HepG2 (cell line): Measurements from ENCODE around the gene G6PC3. TPM values are rescaled to one million over a fixed set of nuclear protein-coding genes. Genes with fewer than 3 reads are reported as not detected.

Source experiments
- CEBPG ChIP-seq: IDR thresholded peaks from 2 replicates; pipeline ENCODE4 v1.6.1; 2016
- GTF2F1 ChIP-seq: fragments of 150-350 bp; IDR thresholded peaks from 2 replicates; pipeline ENCODE4 v1.6.1; 2014; ENCODE audit warnings: low read length
- HOXA7 ChIP-seq: sonication (generic); formaldehyde crosslinking; IDR thresholded peaks from 2 replicates; pipeline ENCODE4 v1.8.1; 2022; ENCODE audit warnings: mild to moderate bottlenecking, missing genetic modification reagents, moderate library complexity
- KLF15 ChIP-seq: sonication (generic); formaldehyde crosslinking; IDR thresholded peaks from 2 replicates; pipeline ENCODE4 v1.8.1; 2023; ENCODE audit warnings: borderline replicate concordance, mild to moderate bottlenecking, inconsistent platforms, missing genetic modification reagents, mixed read lengths
- POLR2A ChIP-seq, 2 experiments: IDR thresholded peaks; 2 replicates each; pipeline ENCODE4 v1.6.1; 2011; ENCODE audit warnings: low read depth in 2 of 2, low read length in 2 of 2, mild to moderate bottlenecking in 1 of 2, moderate library complexity in 1 of 2; ENCODE audit not compliant: insufficient read depth in 1 of 2
- RFXAP ChIP-seq: sonication (generic); formaldehyde crosslinking; IDR thresholded peaks from 2 replicates; pipeline ENCODE4 v1.4.0; 2020; ENCODE audit warnings: missing genetic modification reagents, borderline replicate concordance
- SALL2 ChIP-seq: sonication (generic); formaldehyde crosslinking; IDR thresholded peaks from 2 replicates; pipeline ENCODE4 v1.8.1; 2023; ENCODE audit warnings: mild to moderate bottlenecking, missing genetic modification reagents, inconsistent platforms
- TCF7L2 ChIP-seq: IDR thresholded peaks from 2 replicates; pipeline ENCODE4 v1.6.1; 2011; ENCODE audit warnings: mild to moderate bottlenecking, low read depth, low read length, moderate library complexity
- YEATS2 ChIP-seq: sonication (generic); formaldehyde crosslinking; IDR thresholded peaks from 2 replicates; pipeline ENCODE4 v1.4.0; 2020; ENCODE audit warnings: missing genetic modification reagents, borderline replicate concordance
- ZBTB7A ChIP-seq: sonication (generic); formaldehyde crosslinking; IDR thresholded peaks from 2 replicates; pipeline ENCODE4 v1.8.0; 2022; ENCODE audit warnings: mild to moderate bottlenecking, missing genetic modification reagents
- ZKSCAN1 ChIP-seq: fragments of 150-350 bp; IDR thresholded peaks from 2 replicates; pipeline ENCODE4 v1.6.1; 2014; ENCODE audit warnings: low read length
- ZNF34 ChIP-seq: sonication (generic); formaldehyde crosslinking; IDR thresholded peaks from 2 replicates; pipeline ENCODE4 v1.4.0; 2020; ENCODE audit warnings: mild to moderate bottlenecking, missing genetic modification reagents, borderline replicate concordance
- ZNF558 ChIP-seq: sonication (generic); formaldehyde crosslinking; IDR thresholded peaks from 2 replicates; pipeline ENCODE4 v1.9.0; 2022; ENCODE audit warnings: mild to moderate bottlenecking, missing genetic modification reagents, borderline replicate concordance
- ZNF720 ChIP-seq: sonication (generic); formaldehyde crosslinking; IDR thresholded peaks from 2 replicates; pipeline ENCODE4 v1.4.0; 2020; ENCODE audit warnings: missing genetic modification reagents
- ZNF788 ChIP-seq: sonication (generic); formaldehyde crosslinking; IDR thresholded peaks from 2 replicates; pipeline ENCODE4 v1.5.0; 2020; ENCODE audit warnings: mild to moderate bottlenecking, missing genetic modification reagents, borderline replicate concordance
- ZNF816 ChIP-seq: sonication (generic); formaldehyde crosslinking; IDR thresholded peaks from 2 replicates; pipeline ENCODE4 v1.8.0; 2022; ENCODE audit warnings: missing genetic modification reagents, mild to moderate bottlenecking, borderline replicate concordance
- polyA plus RNA-seq, 8 experiments: library from polyadenylated mRNA; depleted of rRNA in 3 of 8; stranded (reverse) in 7 of 8; unstranded in 1 of 8; fragments of >200 nt; fragmentation: Illumina TruSeq in 4 of 8; extraction: Trizol in 4 of 8; gene quantifications; 2 replicates each; pipeline versions ENCODE4 v1.2.1 to v1.2.3, GENCODE V29; 2011 to 2016; ENCODE audit warnings: low read depth in 4 of 8, missing spikeins in 1 of 8, mixed read lengths in 1 of 8; ENCODE audit not compliant: insufficient read depth in 1 of 8
- total RNA-seq, 5 experiments: library from RNA; depleted of rRNA; stranded (reverse); fragments of >200 nt; fragmentation: Illumina TruSeq; extraction: Trizol; gene quantifications; 2 replicates each; pipeline ENCODE4 v1.2.3, GENCODE V29; 2016; ENCODE audit warnings: low read depth in 1 of 5
- TF ChIP-seq, protein P1 (sequence below): IDR thresholded peaks from 2 replicates; pipeline ENCODE4 v1.6.1; 2016; ENCODE audit warnings: missing biosample characterization, missing genetic modification reagents, low read depth
- TF ChIP-seq, protein P2 (sequence below): sonication (generic); formaldehyde crosslinking; IDR thresholded peaks from 2 replicates; pipeline ENCODE4 v1.8.1; 2022; ENCODE audit warnings: low read depth, mild to moderate bottlenecking, missing genetic modification reagents
- TF ChIP-seq, protein P3 (sequence below): IDR thresholded peaks from 2 replicates; pipeline ENCODE4 v1.6.1; 2016; ENCODE audit warnings: low read depth, missing genetic modification reagents, missing compliant biosample characterization

Gene G6PC3
- total and polyA plus RNA-seq, 2 of the 13 experiments (the other 11 are each of a cell fraction or from before 2014, with no cell fraction given): 38.5 to 75.8 TPM

DNA sequence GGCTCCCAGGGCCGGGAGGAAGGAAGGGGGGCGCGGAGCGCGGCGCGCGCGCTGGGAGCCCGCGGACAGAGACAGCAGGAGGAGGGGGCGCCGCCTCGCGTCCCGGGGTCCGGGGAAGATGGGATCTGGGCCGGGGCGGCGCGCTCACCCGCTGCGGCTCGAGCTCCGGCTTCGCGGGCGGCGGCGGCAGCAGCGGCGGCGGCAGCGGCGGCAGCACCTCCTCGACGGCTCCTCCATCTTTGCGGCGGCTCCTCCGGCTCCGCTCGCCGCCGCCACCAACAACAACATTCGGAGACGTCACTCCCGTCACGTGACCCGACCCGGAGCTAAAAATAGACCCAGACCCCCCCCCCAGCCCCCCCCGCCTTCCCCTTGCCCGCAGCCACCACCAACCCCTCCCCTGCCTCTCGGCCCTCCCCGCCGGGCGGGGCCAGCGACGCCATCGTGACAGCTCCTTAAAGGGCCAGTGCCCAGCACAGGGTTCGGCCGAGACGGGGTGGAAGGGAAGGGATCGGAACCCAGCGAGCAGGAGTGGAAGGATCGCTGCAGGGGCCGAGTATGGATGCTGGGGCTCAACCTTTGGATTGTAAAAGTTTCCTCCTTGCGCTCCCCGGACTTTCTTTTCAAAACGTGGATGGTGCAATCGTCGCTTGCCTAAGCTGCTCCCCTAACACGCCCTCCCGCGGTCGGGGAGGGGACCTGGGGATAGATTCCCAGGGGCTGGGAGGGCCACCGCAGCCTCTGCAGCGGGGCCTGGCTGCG is 53.0 kb downstream of the G6PC3 start, which contains the start of gene HDAC5 (continued):
- peak; percentile 96 for TF ChIP-seq CEBPG (CRISPR knock-in tag)
- peak; percentile 62 for TF ChIP-seq SALL2 (CRISPR knock-in tag)
- peak; percentile 59 to 87 for TF ChIP-seq POLR2A (IDR thresholded peaks at IDR 0.05; ENCODE audit: insufficient read depth in 1 of 2, low read depth in 2 of 2, low read length in 2 of 2)
- no peak for TF ChIP-seq TCF7L2
- TF ChIP-seq, protein P1, sequence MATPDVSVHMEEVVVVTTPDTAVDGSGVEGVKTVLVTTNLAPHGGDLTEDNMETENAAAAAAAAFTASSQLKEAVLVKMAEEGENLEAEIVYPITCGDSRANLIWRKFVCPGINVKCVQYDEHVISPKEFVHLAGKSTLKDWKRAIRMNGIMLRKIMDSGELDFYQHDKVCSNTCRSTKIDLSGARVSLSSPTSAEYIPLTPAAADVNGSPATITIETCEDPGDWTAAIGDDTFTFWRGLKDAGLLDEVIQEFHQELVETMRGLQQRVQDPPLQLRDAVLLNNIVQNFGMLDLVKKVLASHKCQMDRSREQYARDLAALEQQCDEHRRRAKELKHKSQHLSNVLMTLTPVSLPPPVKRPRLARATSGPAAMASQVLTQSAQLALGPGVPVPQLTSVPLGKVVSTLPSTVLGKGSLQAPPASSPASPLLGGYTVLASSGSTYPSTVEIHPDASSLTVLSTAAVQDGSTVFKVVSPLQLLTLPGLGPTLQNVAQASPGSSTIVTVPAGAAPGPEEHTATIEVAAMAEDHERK (CRISPR knock-in tag): 0 out of 2 replicates have a peak, but pooled peaks have one; percentile 29
- TF ChIP-seq KLF15 (CRISPR knock-in tag): no peak
- TF ChIP-seq ZNF788: peak; percentile 91; the same call in 1 of the 2 replicates
- no peak for TF ChIP-seq RFXAP
- TF ChIP-seq ZBTB7A: peak; percentile 36; the same call in 1 of the 2 replicates
- TF ChIP-seq ZNF816: no peak
- no peak for TF ChIP-seq HOXA7 (CRISPR knock-in tag)
- TF ChIP-seq YEATS2 (CRISPR knock-in tag): peak; percentile 57; the same call in 1 of the 2 replicates
- peak; percentile 90; the same call in 1 of the 2 replicates for TF ChIP-seq ZNF558 (CRISPR knock-in tag)
- peak; percentile 9; the same call in 1 of the 2 replicates for TF ChIP-seq ZKSCAN1
- TF ChIP-seq, protein P2, sequence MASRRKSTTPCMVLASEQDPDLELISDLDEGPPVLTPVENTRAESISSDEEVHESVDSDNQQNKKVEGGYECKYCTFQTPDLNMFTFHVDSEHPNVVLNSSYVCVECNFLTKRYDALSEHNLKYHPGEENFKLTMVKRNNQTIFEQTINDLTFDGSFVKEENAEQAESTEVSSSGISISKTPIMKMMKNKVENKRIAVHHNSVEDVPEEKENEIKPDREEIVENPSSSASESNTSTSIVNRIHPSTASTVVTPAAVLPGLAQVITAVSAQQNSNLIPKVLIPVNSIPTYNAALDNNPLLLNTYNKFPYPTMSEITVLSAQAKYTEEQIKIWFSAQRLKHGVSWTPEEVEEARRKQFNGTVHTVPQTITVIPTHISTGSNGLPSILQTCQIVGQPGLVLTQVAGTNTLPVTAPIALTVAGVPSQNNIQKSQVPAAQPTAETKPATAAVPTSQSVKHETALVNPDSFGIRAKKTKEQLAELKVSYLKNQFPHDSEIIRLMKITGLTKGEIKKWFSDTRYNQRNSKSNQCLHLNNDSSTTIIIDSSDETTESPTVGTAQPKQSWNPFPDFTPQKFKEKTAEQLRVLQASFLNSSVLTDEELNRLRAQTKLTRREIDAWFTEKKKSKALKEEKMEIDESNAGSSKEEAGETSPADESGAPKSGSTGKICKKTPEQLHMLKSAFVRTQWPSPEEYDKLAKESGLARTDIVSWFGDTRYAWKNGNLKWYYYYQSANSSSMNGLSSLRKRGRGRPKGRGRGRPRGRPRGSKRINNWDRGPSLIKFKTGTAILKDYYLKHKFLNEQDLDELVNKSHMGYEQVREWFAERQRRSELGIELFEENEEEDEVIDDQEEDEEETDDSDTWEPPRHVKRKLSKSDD (CRISPR knock-in tag): no peak; the same call in 1 of the 2 replicates
- TF ChIP-seq ZNF34 (CRISPR knock-in tag): no peak
- TF ChIP-seq GTF2F1: no peak; the same call in 1 of the 2 replicates
- no peak for TF ChIP-seq ZNF720 (CRISPR knock-in tag)
- TF ChIP-seq, protein P3, sequence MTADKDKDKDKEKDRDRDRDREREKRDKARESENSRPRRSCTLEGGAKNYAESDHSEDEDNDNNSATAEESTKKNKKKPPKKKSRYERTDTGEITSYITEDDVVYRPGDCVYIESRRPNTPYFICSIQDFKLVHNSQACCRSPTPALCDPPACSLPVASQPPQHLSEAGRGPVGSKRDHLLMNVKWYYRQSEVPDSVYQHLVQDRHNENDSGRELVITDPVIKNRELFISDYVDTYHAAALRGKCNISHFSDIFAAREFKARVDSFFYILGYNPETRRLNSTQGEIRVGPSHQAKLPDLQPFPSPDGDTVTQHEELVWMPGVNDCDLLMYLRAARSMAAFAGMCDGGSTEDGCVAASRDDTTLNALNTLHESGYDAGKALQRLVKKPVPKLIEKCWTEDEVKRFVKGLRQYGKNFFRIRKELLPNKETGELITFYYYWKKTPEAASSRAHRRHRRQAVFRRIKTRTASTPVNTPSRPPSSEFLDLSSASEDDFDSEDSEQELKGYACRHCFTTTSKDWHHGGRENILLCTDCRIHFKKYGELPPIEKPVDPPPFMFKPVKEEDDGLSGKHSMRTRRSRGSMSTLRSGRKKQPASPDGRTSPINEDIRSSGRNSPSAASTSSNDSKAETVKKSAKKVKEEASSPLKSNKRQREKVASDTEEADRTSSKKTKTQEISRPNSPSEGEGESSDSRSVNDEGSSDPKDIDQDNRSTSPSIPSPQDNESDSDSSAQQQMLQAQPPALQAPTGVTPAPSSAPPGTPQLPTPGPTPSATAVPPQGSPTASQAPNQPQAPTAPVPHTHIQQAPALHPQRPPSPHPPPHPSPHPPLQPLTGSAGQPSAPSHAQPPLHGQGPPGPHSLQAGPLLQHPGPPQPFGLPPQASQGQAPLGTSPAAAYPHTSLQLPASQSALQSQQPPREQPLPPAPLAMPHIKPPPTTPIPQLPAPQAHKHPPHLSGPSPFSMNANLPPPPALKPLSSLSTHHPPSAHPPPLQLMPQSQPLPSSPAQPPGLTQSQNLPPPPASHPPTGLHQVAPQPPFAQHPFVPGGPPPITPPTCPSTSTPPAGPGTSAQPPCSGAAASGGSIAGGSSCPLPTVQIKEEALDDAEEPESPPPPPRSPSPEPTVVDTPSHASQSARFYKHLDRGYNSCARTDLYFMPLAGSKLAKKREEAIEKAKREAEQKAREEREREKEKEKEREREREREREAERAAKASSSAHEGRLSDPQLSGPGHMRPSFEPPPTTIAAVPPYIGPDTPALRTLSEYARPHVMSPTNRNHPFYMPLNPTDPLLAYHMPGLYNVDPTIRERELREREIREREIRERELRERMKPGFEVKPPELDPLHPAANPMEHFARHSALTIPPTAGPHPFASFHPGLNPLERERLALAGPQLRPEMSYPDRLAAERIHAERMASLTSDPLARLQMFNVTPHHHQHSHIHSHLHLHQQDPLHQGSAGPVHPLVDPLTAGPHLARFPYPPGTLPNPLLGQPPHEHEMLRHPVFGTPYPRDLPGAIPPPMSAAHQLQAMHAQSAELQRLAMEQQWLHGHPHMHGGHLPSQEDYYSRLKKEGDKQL (CRISPR knock-in tag): 0 out of 2 replicates have a peak, but pooled peaks have one; percentile 34
